ENCODE results near the gene STPG4. TPM values are rescaled to one million over a fixed set of nuclear protein-coding genes. Genes with fewer than 3 reads are reported as not detected.
"Not testable (repeated sequence)": the region's sequence is repeated elsewhere in the genome, so short reads cannot be mapped to it uniquely, and the experiment has no call there.

The STPG4 gene
- total and polyA plus RNA-seq, 2 donors from 2014 or later = not detected

GRCh38 chr2:47112665-47113435, 42.3 kb downstream of the STPG4 start:
- TF ChIP-seq CTCF (IDR thresholded peaks at IDR 0.05; ENCODE audit: borderline replicate concordance, extremely low read depth, insufficient read depth) = no peak

GRCh38 chr2:47109680-47110079, 45.4 kb downstream of the STPG4 start:
- Histone ChIP-seq H3K9me3 (ENCODE audit: control insufficient read depth in 2 of 3, insufficient read depth in 1 of 3, low read length in 3 of 3) (no peaks in the 10 kb centered on the region), H3K27me3 (ENCODE audit: control insufficient read depth, insufficient read depth, low read length) (no peaks in the 10 kb centered on the region), H3K27ac (ENCODE audit: low read depth in 2 of 2, low read length in 2 of 2) (no peak overlapping the region), H3K9ac (ENCODE audit: low read length in 3 of 3) (no peak overlapping the region), H3K4me3 (ENCODE audit: low read length in 3 of 3) (no peak overlapping the region), H3K36me3 (ENCODE audit: control insufficient read depth in 2 of 3, insufficient read depth in 3 of 3, low read length in 3 of 3) (no peaks in the 10 kb centered on the region), H3K4me1 (ENCODE audit: control insufficient read depth in 2 of 3, insufficient read depth in 2 of 3, low read depth in 1 of 3, low read length in 3 of 3) (no peaks in the 10 kb centered on the region)
- no peak for TF ChIP-seq CTCF (IDR thresholded peaks at IDR 0.05; ENCODE audit: borderline replicate concordance, extremely low read depth, insufficient read depth)
- intact Hi-C loops (cut with DNase I) = no loop called here
- FAIRE-seq = no peak
- no peak for DNase-seq

More at GRCh38 chr2:47112665-47113435, 42.3 kb downstream of the STPG4 start:
- Histone ChIP-seq H3K4me3 (ENCODE audit: low read length in 3 of 3) (no peak overlapping the region), H3K27me3 (ENCODE audit: control insufficient read depth, insufficient read depth, low read length) (no peaks in the 10 kb centered on the region), H3K27ac (ENCODE audit: low read depth in 2 of 2, low read length in 2 of 2) (no peak overlapping the region), H3K9me3 (ENCODE audit: control insufficient read depth in 2 of 3, insufficient read depth in 1 of 3, low read length in 3 of 3) (no peaks in the 10 kb centered on the region), H3K4me1 (ENCODE audit: control insufficient read depth in 2 of 3, insufficient read depth in 2 of 3, low read depth in 1 of 3, low read length in 3 of 3) (no peaks in the 10 kb centered on the region), H3K36me3 (ENCODE audit: control insufficient read depth in 2 of 3, insufficient read depth in 3 of 3, low read length in 3 of 3) (no peaks in the 10 kb centered on the region), H3K9ac (ENCODE audit: low read length in 3 of 3) (no peak overlapping the region)
- FAIRE-seq (no peak), DNase-seq (no peak)
- intact Hi-C loops (cut with DNase I) = no loop called here

- H3K27me3 ChIP-seq (ENCODE audit: control insufficient read depth, insufficient read depth, low read length) = no peaks in the 10 kb centered on the region
- TF ChIP-seq CTCF (IDR thresholded peaks at IDR 0.05; ENCODE audit: borderline replicate concordance, extremely low read depth, insufficient read depth) = no peak
- no peaks in the 10 kb centered on the region for H3K36me3 ChIP-seq (ENCODE audit: control insufficient read depth in 2 of 3, insufficient read depth in 3 of 3, low read length in 3 of 3)
- DNase-seq (no peak), FAIRE-seq (no peak)
- no peak overlapping the region for H3K27ac ChIP-seq (ENCODE audit: low read depth in 2 of 2, low read length in 2 of 2)
- intact Hi-C loops (cut with DNase I) = no loop called here
- H3K9ac ChIP-seq (ENCODE audit: low read length in 3 of 3) = no peak overlapping the region
- no peak overlapping the region for H3K4me3 ChIP-seq (ENCODE audit: low read length in 3 of 3)
- no peaks in the 10 kb centered on the region for H3K9me3 ChIP-seq (ENCODE audit: control insufficient read depth in 2 of 3, insufficient read depth in 1 of 3, low read length in 3 of 3)
- no peaks in the 10 kb centered on the region for H3K4me1 ChIP-seq (ENCODE audit: control insufficient read depth in 2 of 3, insufficient read depth in 2 of 3, low read depth in 1 of 3, low read length in 3 of 3)
Observed at GRCh38 chr2:47109007-47109375, 46.1 kb downstream of the STPG4 start.

- intact Hi-C loops (cut with DNase I); H3K36me3 ChIP-seq (ENCODE audit: control insufficient read depth in 2 of 3, insufficient read depth in 3 of 3, low read length in 3 of 3); DNase-seq: not testable (repeated sequence)
Observed at GRCh38 chr2:47108267-47109006, 46.7 kb downstream of the STPG4 start.

GRCh38 chr2:47107201-47107600, 47.9 kb downstream of the STPG4 start:
- H3K4me3 ChIP-seq (ENCODE audit: low read length in 3 of 3); H3K4me1 ChIP-seq (ENCODE audit: control insufficient read depth in 2 of 3, insufficient read depth in 2 of 3, low read depth in 1 of 3, low read length in 3 of 3); H3K36me3 ChIP-seq (ENCODE audit: control insufficient read depth in 2 of 3, insufficient read depth in 3 of 3, low read length in 3 of 3); FAIRE-seq; H3K27ac ChIP-seq (ENCODE audit: low read depth in 2 of 2, low read length in 2 of 2); DNase-seq; H3K27me3 ChIP-seq (ENCODE audit: control insufficient read depth, insufficient read depth, low read length); H3K9me3 ChIP-seq (ENCODE audit: control insufficient read depth in 2 of 3, insufficient read depth in 1 of 3, low read length in 3 of 3); intact Hi-C loops (cut with DNase I); H3K9ac ChIP-seq (ENCODE audit: low read length in 3 of 3): not testable (repeated sequence)

More at GRCh38 chr2:47108267-47109006, 46.7 kb downstream of the STPG4 start:
- not testable (repeated sequence) for H3K27me3 ChIP-seq (ENCODE audit: control insufficient read depth, insufficient read depth, low read length); H3K27ac ChIP-seq (ENCODE audit: low read depth in 2 of 2, low read length in 2 of 2); FAIRE-seq; H3K9ac ChIP-seq (ENCODE audit: low read length in 3 of 3); H3K4me3 ChIP-seq (ENCODE audit: low read length in 3 of 3); H3K4me1 ChIP-seq (ENCODE audit: control insufficient read depth in 2 of 3, insufficient read depth in 2 of 3, low read depth in 1 of 3, low read length in 3 of 3); H3K9me3 ChIP-seq (ENCODE audit: control insufficient read depth in 2 of 3, insufficient read depth in 1 of 3, low read length in 3 of 3)

- H3K4me1 ChIP-seq (ENCODE audit: control insufficient read depth in 2 of 3, insufficient read depth in 2 of 3, low read depth in 1 of 3, low read length in 3 of 3); H3K27me3 ChIP-seq (ENCODE audit: control insufficient read depth, insufficient read depth, low read length); H3K9ac ChIP-seq (ENCODE audit: low read length in 3 of 3); intact Hi-C loops (cut with DNase I); H3K36me3 ChIP-seq (ENCODE audit: control insufficient read depth in 2 of 3, insufficient read depth in 3 of 3, low read length in 3 of 3); DNase-seq; H3K9me3 ChIP-seq (ENCODE audit: control insufficient read depth in 2 of 3, insufficient read depth in 1 of 3, low read length in 3 of 3); FAIRE-seq; H3K27ac ChIP-seq (ENCODE audit: low read depth in 2 of 2, low read length in 2 of 2); H3K4me3 ChIP-seq (ENCODE audit: low read length in 3 of 3): not testable (repeated sequence)
Observed at GRCh38 chr2:47106231-47106630, 48.9 kb downstream of the STPG4 start.

All from kidney (tissue), 14 donors.